Psoas muscle (tissue), 8 donors: ENCODE data around the gene ANO6. TPM values are rescaled to one million over a fixed set of nuclear protein-coding genes. Genes with fewer than 3 reads are reported as not detected.

Experiments
- ATAC-seq, 4 donors: fragments of 200-7000 bp; cut with Tn5 transposase; one replicate each; pipeline ENCODE4 v1.9.1; 2020; ENCODE audit warnings: moderate library complexity in 3 of 4, mild to moderate bottlenecking in 2 of 4
- DNase-seq, 2 donors: peaks; one replicate each; pipeline ENCODE4 v3.0.0-alpha.2; 2020
- H3K27ac ChIP-seq: fragments of 200-600 bp; one replicate; pipeline ENCODE4 v1.8.0; 2022
- H3K27me3 ChIP-seq, 3 donors: fragments of 200-600 bp in 1 of 3; one replicate each; pipeline versions ENCODE4 v1.6.1 to v1.8.0; 2013 to 2022; ENCODE audit warnings: low read length in 2 of 3, mild to moderate bottlenecking in 2 of 3, moderate library complexity in 1 of 3; ENCODE audit not compliant: insufficient read depth in 3 of 3
- H3K36me3 ChIP-seq, 2 donors: fragments of 200-600 bp in 1 of 2; one replicate each; pipeline versions ENCODE4 v1.6.1 to v1.8.0; 2013 to 2022; ENCODE audit warnings: low read depth in 1 of 2, mild to moderate bottlenecking in 1 of 2, moderate library complexity in 1 of 2; ENCODE audit not compliant: insufficient read depth in 1 of 2
- H3K4me1 ChIP-seq: fragments of 200-600 bp; one replicate; pipeline ENCODE4 v1.8.0; 2022
- H3K4me3 ChIP-seq: fragments of 200-600 bp; one replicate; pipeline ENCODE4 v1.8.0; 2022; ENCODE audit warnings: mild to moderate bottlenecking
- H3K9me3 ChIP-seq: fragments of 200-600 bp; one replicate; pipeline ENCODE4 v1.8.0; 2022
- WGBS, 3 donors: extraction: QIAGEN DNeasy Blood & Tissue Kit; methylation state at CpG; one replicate each; pipeline versions ENCODE4 v1.1.6 to v1.1.7; 2013; 5-methylcytosine and 5-hydroxymethylcytosine counted together
- intact Hi-C, 2 donors: fragments of 100-400 bp; cut with DNase I; formaldehyde crosslinking; loops; one replicate each; pipeline versions ENCODE4 v1.11.0 to v1.14.2; 2022
- polyA plus RNA-seq, 3 donors: library from polyadenylated mRNA; stranded (reverse); fragments of 200-250 nt; gene quantifications; one replicate each; pipeline ENCODE4 v1.2.3, GENCODE V29; 2013
- total RNA-seq, 4 donors: library from RNA; stranded (reverse); fragmentation: NEBNext Ultra II Directional in 2 of 4; extraction: Animal tissue kit (Norgen Biotek cat#: 25700) in 2 of 4; gene quantifications; one replicate each; pipeline versions ENCODE4 v1.2.1 to v1.2.4, GENCODE V29; 2021 to 2023
- TF ChIP-seq, protein P1 (sequence below): fragments of 200-600 bp; IDR thresholded peaks from one replicate; pipeline ENCODE4 v1.8.0; 2022; ENCODE audit warnings: antibody characterized with exemption
- donor health status: healthy with polysubstance abuse.
- donor health status: DM: no; HTN: no; CAD: no; lungs with moderate emphysema.
- donor health status: Bipolar disorder and iron deficiency.
- donor health status: healthy.
- donor health status: DM: yes; HTN: yes; CAD: no.
- donor health status: DM: no; HTN: no; CAD: no.
- donor health status: DM: no; HTN: no; CAD: no.
- donor health status: DM: yes; HTN: yes; CAD: no.

ANO6 gene
- total and polyA plus RNA-seq, 7 donors, result 25.6 to 121 (median 51.5) TPM

DNA sequence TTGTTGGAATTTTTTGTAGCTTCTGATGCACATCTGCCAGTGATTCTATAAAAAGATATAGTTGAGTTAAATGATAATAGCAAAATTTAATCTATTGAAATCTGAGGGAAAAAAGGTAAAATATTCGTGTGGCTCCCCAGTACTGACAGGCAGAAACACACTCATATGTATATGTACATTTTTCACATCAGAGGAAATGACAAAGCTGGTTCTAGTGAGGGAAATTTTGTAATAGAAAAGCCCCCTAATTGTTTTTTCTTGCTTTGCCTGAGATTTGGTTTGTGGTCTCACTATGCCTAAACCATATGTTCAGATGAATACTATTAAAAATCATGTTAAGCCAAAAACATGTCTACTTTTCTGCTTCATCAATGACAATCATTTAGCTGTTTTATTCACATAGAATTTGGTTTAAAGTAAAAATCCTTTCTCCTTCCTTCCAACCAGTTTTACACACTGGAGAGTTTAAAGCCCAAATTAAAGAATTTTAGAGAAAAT, 203.5 kb downstream of the ANO6 start:
- Histone ChIP-seq H3K4me1 (peaks cover 7% of the 10 kb centered on the region), H3K4me3 (no peak overlapping the region), H3K9me3 (no peaks in the 10 kb centered on the region), H3K36me3 (peaks cover 8 to 86% of the 10 kb centered on the region in 2 donors), H3K27me3 (no peaks in the 10 kb centered on the region), H3K27ac (no peak overlapping the region)
- 85 to 91% (median 89%) methylated on average over 1 of the region's 1 CpG for WGBS, 3 donors
- intact Hi-C loops, result loop anchor here in 1 of 2 donors (10.0 kb wide), 1 partner anchor 305 kb away; the partner anchor contains the start of gene ARID2
- TF ChIP-seq, protein P1, sequence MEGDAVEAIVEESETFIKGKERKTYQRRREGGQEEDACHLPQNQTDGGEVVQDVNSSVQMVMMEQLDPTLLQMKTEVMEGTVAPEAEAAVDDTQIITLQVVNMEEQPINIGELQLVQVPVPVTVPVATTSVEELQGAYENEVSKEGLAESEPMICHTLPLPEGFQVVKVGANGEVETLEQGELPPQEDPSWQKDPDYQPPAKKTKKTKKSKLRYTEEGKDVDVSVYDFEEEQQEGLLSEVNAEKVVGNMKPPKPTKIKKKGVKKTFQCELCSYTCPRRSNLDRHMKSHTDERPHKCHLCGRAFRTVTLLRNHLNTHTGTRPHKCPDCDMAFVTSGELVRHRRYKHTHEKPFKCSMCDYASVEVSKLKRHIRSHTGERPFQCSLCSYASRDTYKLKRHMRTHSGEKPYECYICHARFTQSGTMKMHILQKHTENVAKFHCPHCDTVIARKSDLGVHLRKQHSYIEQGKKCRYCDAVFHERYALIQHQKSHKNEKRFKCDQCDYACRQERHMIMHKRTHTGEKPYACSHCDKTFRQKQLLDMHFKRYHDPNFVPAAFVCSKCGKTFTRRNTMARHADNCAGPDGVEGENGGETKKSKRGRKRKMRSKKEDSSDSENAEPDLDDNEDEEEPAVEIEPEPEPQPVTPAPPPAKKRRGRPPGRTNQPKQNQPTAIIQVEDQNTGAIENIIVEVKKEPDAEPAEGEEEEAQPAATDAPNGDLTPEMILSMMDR, result no peak
- no peak for ATAC-seq
- no peak for DNase-seq

DNA sequence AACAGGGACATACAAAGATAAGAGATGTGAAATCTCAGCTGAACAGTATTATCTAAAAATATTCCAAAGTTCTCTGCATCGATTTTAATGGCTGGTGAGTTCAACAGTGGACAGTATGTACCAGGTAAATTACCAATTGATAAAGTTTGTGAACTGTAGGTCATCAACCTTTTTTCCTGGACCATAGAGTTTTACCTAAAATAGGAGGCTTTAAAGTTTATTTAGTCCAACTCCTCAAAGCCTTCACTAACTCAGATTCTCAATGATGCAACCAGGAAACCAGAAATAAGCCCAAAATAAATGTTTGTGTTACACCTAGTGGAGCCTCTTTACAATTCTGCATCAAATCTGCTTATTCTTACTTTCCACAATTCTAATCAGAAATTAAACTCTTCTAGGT, 205.8 kb downstream of the ANO6 start:
- Histone ChIP-seq H3K27me3 (no peaks in the 10 kb centered on the region), H3K4me1 (no peaks in the 10 kb centered on the region), H3K27ac (no peak overlapping the region), H3K4me3 (no peak overlapping the region), H3K9me3 (no peaks in the 10 kb centered on the region), H3K36me3 (peaks cover 8 to 100% of the 10 kb centered on the region in 2 donors)
- intact Hi-C loops, result no loop called here
- WGBS, 3 donors, result 93 to 98% (median 95%) methylated on average over 1 of the region's 1 CpG
- TF ChIP-seq, protein P1, result no peak
- DNase-seq, result no peak
- ATAC-seq, result no peak

DNA sequence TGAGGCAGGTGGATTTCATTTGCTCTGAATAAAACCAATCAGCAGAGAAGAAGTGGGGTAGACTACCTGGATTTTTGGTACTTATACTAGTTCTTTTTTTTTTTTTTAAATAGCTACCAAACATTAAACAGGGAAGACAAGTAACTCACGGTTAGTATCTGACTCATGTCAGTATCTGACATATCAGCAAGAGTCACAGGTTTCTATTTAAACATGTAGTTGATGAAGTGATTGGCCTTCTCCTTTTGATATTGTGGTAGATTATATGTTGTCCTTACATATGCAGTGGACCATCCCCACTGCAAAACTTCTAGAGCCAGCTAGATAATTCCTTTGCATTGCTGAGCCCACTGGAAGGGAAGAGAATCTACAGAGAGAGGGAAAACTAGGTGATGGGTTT, 208.0 kb downstream of the ANO6 start:
- no peak overlapping the region for H3K4me3 ChIP-seq
- H3K9me3 ChIP-seq, result no peaks in the 10 kb centered on the region
- intact Hi-C loops, result no loop called here
- DNase-seq (no peak), ATAC-seq (no peak)
- peaks cover 3 to 100% of the 10 kb centered on the region in 2 donors for H3K36me3 ChIP-seq
- H3K4me1 ChIP-seq, result no peaks in the 10 kb centered on the region
- WGBS, 3 donors, result 96 to 98% (median 96%) methylated on average over 1 of the region's 1 CpG
- no peak overlapping the region for H3K27ac ChIP-seq
- TF ChIP-seq, protein P1, result no peak
- no peaks in the 10 kb centered on the region for H3K27me3 ChIP-seq

DNA sequence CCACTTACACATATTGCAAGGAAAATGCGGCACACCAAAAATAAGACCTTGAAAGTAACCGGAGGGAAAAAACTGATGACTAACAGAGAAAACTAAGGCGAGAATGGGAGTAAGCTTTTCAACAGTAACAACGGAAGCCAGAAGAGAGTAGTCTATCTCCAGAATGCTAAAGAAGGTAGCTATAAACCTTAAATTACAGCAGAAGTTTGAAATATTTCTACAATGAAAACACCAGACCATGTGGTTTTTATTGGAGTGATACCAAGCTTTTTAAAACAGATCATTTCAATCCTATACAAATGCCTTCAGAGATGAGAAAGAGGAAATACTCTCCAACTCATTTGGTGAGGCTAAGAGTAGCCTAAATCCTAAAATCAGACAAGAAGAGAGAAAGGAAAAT, 209.5 kb downstream of the ANO6 start:
- Histone ChIP-seq H3K4me3 (no peak overlapping the region), H3K36me3 (peaks cover 3 to 100% of the 10 kb centered on the region in 2 donors), H3K4me1 (no peaks in the 10 kb centered on the region), H3K27me3 (no peaks in the 10 kb centered on the region), H3K27ac (no peak overlapping the region), H3K9me3 (no peaks in the 10 kb centered on the region)
- intact Hi-C loops, result no loop called here
- DNase-seq (no peak), ATAC-seq (no peak)
- TF ChIP-seq, protein P1, result no peak
- WGBS, 3 donors, result 87 to 98% (median 97%) methylated on average over 4 of the region's 4 CpGs

DNA sequence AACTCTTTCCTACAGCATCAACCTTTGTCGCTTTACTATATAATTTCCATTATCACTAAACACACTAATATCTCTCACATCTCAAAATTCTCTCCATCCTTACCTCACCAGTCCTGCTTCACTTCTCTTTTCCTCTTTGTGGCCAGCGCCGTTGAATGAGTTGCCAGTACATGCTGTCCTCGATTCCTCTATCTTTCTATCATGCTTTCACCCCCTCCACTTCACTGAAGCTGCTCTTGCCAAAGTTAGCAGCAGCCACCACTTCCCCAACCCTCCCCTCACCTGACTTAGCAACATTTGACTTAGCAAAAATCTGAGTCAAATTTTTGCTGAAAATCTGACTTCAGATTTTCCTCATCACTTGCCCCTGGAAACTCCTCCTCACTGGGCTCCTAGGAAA, 210.4 kb downstream of the ANO6 start:
- peaks cover 3 to 100% of the 10 kb centered on the region in 2 donors for H3K36me3 ChIP-seq
- no peak overlapping the region for H3K4me3 ChIP-seq
- H3K9me3 ChIP-seq, result no peaks in the 10 kb centered on the region
- WGBS, 3 donors, result 90 to 95% (median 92%) methylated on average over 4 of the region's 4 CpGs
- no peak overlapping the region for H3K27ac ChIP-seq
- TF ChIP-seq, protein P1, result no peak
- intact Hi-C loops, result no loop called here
- DNase-seq (no peak), ATAC-seq (no peak)
- no peaks in the 10 kb centered on the region for H3K4me1 ChIP-seq
- no peaks in the 10 kb centered on the region for H3K27me3 ChIP-seq
